ENCODE measurements around the gene DGUOK.

- TF ChIP-seq CTCF (IDR thresholded peaks at IDR 0.05 in 2 of 3, conservative IDR thresholded peaks at IDR 0.05 in 1 of 3; ENCODE audit: control insufficient read depth in 2 of 3, extremely low read depth in 1 of 3, insufficient read depth in 1 of 3, low read depth in 3 of 3, low read length in 3 of 3) (no peak), RCOR1 (conservative IDR thresholded peaks at IDR 0.05; ENCODE audit: low read depth, low read length) (no peak), FOXK2 (IDR thresholded peaks at IDR 0.05) (no peak), CHD4 (IDR thresholded peaks at IDR 0.05) (no peak), EP300 (IDR thresholded peaks at IDR 0.05; ENCODE audit: borderline replicate concordance in 1 of 2, control insufficient read depth in 1 of 2, low read depth in 2 of 2, low read length in 2 of 2) (no peak), E2F8 (IDR thresholded peaks at IDR 0.05; ENCODE audit: low read depth, partially characterized antibody) (no peak)
Measured at GRCh38 chr2:74005786-74006185, 79.1 kb downstream of the DGUOK start.

Data from GM12878 (cell line).